Measurements from ENCODE around the gene KLF9.

GRCh38 chr9:70435948-70436347 is 21.5 kb upstream of the KLF9 start:
- TF ChIP-seq CTCF (IDR thresholded peaks at IDR 0.05; ENCODE audit: low read depth, low read length) = no peak
- TF ChIP-seq POLR2A (IDR thresholded peaks at IDR 0.05; ENCODE audit: extremely low read depth, insufficient read length) = no peak
- no peak for TF ChIP-seq MAX (IDR thresholded peaks at IDR 0.05; ENCODE audit: low read depth, low read length)
